HepG2 (cell line): ENCODE results near the gene PLEKHA3. TPM values are rescaled to one million over a fixed set of nuclear protein-coding genes. Genes with fewer than 3 reads are reported as not detected.

Source experiments
- ATAC-seq: fragments of 200-7000 bp; cut with Tn5 transposase; 3 replicates; pipeline ENCODE4 v1.9.1; 2020; ENCODE audit warnings: mild to moderate bottlenecking, moderate library complexity
- BruUV-seq: library from RNA; stranded (reverse); fragments of 400-500 nt; replicated peaks from 2 replicates; lab custom pipeline; 2021; lab: Mats Ljungman, UMichigan
- CTCF ChIA-PET: fragments of 300-600 bp; formaldehyde crosslinking; extraction: SDS; loops from one replicate; lab custom pipeline; 2021; ENCODE audit warnings: low total read pairs, inconsistent platforms, low intra/inter-chr PET ratio; lab: Yijun Ruan, JAX
- POLR2A ChIA-PET: fragments of 350-600 bp; sonication (Branson Sonifier 250); formaldehyde crosslinking; loops from one replicate; lab custom pipeline; 2020; ENCODE audit warnings: antibody characterized with exemption, inconsistent platforms; lab: Yijun Ruan, JAX
- DNase-seq: peaks from one replicate; pipeline ENCODE4 v3.0.0-alpha.2; 2015; ENCODE audit warnings: low spot score
- FAIRE-seq: peaks from 3 replicates; lab custom pipeline; 2011; peaks lifted over from hg19 to GRCh38; lab: Jason Lieb, UNC
- H2AFZ ChIP-seq: one replicate; pipeline ENCODE4 v1.6.1; 2011; ENCODE audit warnings: low read length, inconsistent platforms
- H3K27ac ChIP-seq: fragments of 300-600 bp; 3 replicates; pipeline ENCODE4 v1.8.0; 2011; ENCODE audit warnings: mixed run types, mild to moderate bottlenecking, mixed read lengths, low read length, inconsistent platforms; ENCODE audit not compliant: insufficient read depth; ENCODE audit errors: extremely low read length
- H3K27me3 ChIP-seq, 2 experiments: fragments of 200-600 bp in 1 of 2; 2 replicates in 1 of 2; 3 replicates in 1 of 2; pipeline versions ENCODE4 v1.6.0 to v1.8.0; 2011; ENCODE audit warnings: low read length in 2 of 2, mild to moderate bottlenecking in 2 of 2, moderate library complexity in 2 of 2, inconsistent platforms in 1 of 2; ENCODE audit not compliant: insufficient read depth in 2 of 2, control insufficient read depth in 1 of 2
- H3K36me3 ChIP-seq, 2 experiments: fragments of 200-600 bp in 1 of 2; replicated peaks in 1 of 2; 2 replicates in 1 of 2; 3 replicates in 1 of 2; pipeline versions ENCODE4 v1.5.1 to v1.8.0; 2011; ENCODE audit warnings: low read length in 2 of 2, inconsistent platforms in 1 of 2; ENCODE audit not compliant: insufficient read depth in 2 of 2, control insufficient read depth in 1 of 2
- H3K4me1 ChIP-seq: 2 replicates; pipeline ENCODE4 v1.5.1; 2012; ENCODE audit warnings: low read length, inconsistent platforms; ENCODE audit not compliant: insufficient read depth
- H3K4me2 ChIP-seq: 2 replicates; pipeline ENCODE4 v1.6.0; 2011; ENCODE audit warnings: low read depth, low read length, inconsistent platforms
- H3K4me3 ChIP-seq, 3 experiments: fragments of 200-600 bp in 1 of 3; sonication (generic), shearing (Covaris generic) in 1 of 3; replicated peaks in 1 of 3; 2 replicates each; pipeline ENCODE4 v1.5.1; 2011 to 2016; ENCODE audit warnings: low read length in 3 of 3, inconsistent platforms in 2 of 3, low read depth in 2 of 3, mild to moderate bottlenecking in 2 of 3, control low read depth in 1 of 3, mixed read lengths in 1 of 3; ENCODE audit not compliant: insufficient read depth in 1 of 3
- H3K79me2 ChIP-seq: one replicate; pipeline ENCODE4 v1.6.1; 2011; ENCODE audit warnings: low read length, inconsistent platforms; ENCODE audit not compliant: insufficient read depth
- H3K9ac ChIP-seq: 2 replicates; pipeline ENCODE4 v1.6.0; 2011; ENCODE audit warnings: mild to moderate bottlenecking, low read depth, low read length, inconsistent platforms; ENCODE audit not compliant: insufficient read depth
- H3K9me3 ChIP-seq: 2 replicates; pipeline ENCODE4 v1.5.1; 2012; ENCODE audit warnings: mild to moderate bottlenecking, low read length
- H4K20me1 ChIP-seq: 2 replicates; pipeline ENCODE4 v1.6.0; 2011; ENCODE audit warnings: inconsistent platforms, mild to moderate bottlenecking, low read length, moderate library complexity; ENCODE audit not compliant: insufficient read depth
- ASH2L ChIP-seq: fragments of 300-600, 200-600 bp; sonication (generic); IDR thresholded peaks from 2 replicates; pipeline ENCODE4 v1.7.0; 2017; ENCODE audit warnings: low read depth, mild to moderate bottlenecking, moderate library complexity, mixed read lengths, low read length; ENCODE audit not compliant: insufficient read length
- CENPBD1 ChIP-seq: sonication (generic); formaldehyde crosslinking; IDR thresholded peaks from 2 replicates; pipeline ENCODE4 v1.8.0; 2022; ENCODE audit warnings: missing genetic modification reagents, low read depth, mild to moderate bottlenecking, borderline replicate concordance
- HES4 ChIP-seq: sonication (generic); formaldehyde crosslinking; IDR thresholded peaks from 2 replicates; pipeline ENCODE4 v1.9.0; 2021; ENCODE audit warnings: mild to moderate bottlenecking, missing genetic modification reagents, borderline replicate concordance
- HMGXB3 ChIP-seq: sonication (generic); formaldehyde crosslinking; IDR thresholded peaks from 2 replicates; pipeline ENCODE4 v1.4.0; 2020; ENCODE audit warnings: missing genetic modification reagents, borderline replicate concordance
- HOXA3 ChIP-seq: sonication (generic); formaldehyde crosslinking; IDR thresholded peaks from 2 replicates; pipeline ENCODE4 v1.5.0; 2020; ENCODE audit warnings: missing genetic modification reagents
- JDP2 ChIP-seq: sonication (generic); formaldehyde crosslinking; IDR thresholded peaks from 2 replicates; pipeline ENCODE4 v1.8.1; 2022; ENCODE audit warnings: missing genetic modification reagents, borderline replicate concordance
- KAT2B ChIP-seq: fragments of 150-350 bp; IDR thresholded peaks from 2 replicates; pipeline ENCODE4 v1.6.1; 2014; ENCODE audit warnings: low read depth, low read length, borderline replicate concordance
- MAF1 ChIP-seq: sonication (generic); formaldehyde crosslinking; IDR thresholded peaks from 2 replicates; pipeline ENCODE4 v1.5.0; 2020; ENCODE audit warnings: missing genetic modification reagents, borderline replicate concordance
- MATR3 ChIP-seq: sonication (generic); formaldehyde crosslinking; IDR thresholded peaks from 2 replicates; pipeline ENCODE4 v1.4.0; 2020; ENCODE audit warnings: missing genetic modification reagents
- SIN3A ChIP-seq: IDR thresholded peaks from 2 replicates; pipeline ENCODE4 v1.6.1; 2011; ENCODE audit warnings: low read depth, mild to moderate bottlenecking, control low read depth, low read length, borderline replicate concordance
- SMARCE1 ChIP-seq: fragments of 450-650 bp; IDR thresholded peaks from 2 replicates; pipeline ENCODE4 v1.6.1; 2017; ENCODE audit warnings: borderline replicate concordance
- SRSF4 ChIP-seq: fragments of 200-400 bp; formaldehyde crosslinking; IDR thresholded peaks from one replicate; pipeline ENCODE4 v1.6.1; 2018; ENCODE audit warnings: mild to moderate bottlenecking, low read depth, low read length, moderate library complexity; ENCODE audit not compliant: poor library complexity, severe bottlenecking
- TERF1 ChIP-seq: sonication (generic); formaldehyde crosslinking; IDR thresholded peaks from 2 replicates; pipeline ENCODE4 v1.8.0; 2022; ENCODE audit warnings: mild to moderate bottlenecking, missing genetic modification reagents, moderate library complexity
- THAP8 ChIP-seq: sonication (generic); formaldehyde crosslinking; IDR thresholded peaks from 2 replicates; pipeline ENCODE4 v1.5.1; 2020; ENCODE audit warnings: missing genetic modification reagents, mild to moderate bottlenecking, borderline replicate concordance
- ZBTB21 ChIP-seq: sonication (generic); formaldehyde crosslinking; IDR thresholded peaks from 2 replicates; pipeline ENCODE4 v1.4.0; 2020; ENCODE audit warnings: missing genetic modification reagents
- ZKSCAN5 ChIP-seq: sonication (generic); formaldehyde crosslinking; IDR thresholded peaks from 2 replicates; pipeline ENCODE4 v1.5.1; 2020; ENCODE audit warnings: mild to moderate bottlenecking, missing genetic modification reagents
- ZNF160 ChIP-seq: sonication (generic); formaldehyde crosslinking; IDR thresholded peaks from 2 replicates; pipeline ENCODE4 v1.8.0; 2022; ENCODE audit warnings: mild to moderate bottlenecking, inconsistent platforms, missing genetic modification reagents
- ZNF772 ChIP-seq: sonication (generic); formaldehyde crosslinking; IDR thresholded peaks from 2 replicates; pipeline ENCODE4 v1.5.0; 2020; ENCODE audit warnings: mild to moderate bottlenecking, missing genetic modification reagents
- WGBS: methylation state at CpG from one replicate; pipeline ENCODE4 v1.1.6; 2017; ENCODE audit warnings: low lambda C conversion rate; 5-methylcytosine and 5-hydroxymethylcytosine counted together
- in situ Hi-C: cut with HindIII; loops from 2 replicates; pipeline ENCODE4 v1.10.0; 2017; ENCODE audit warnings: low pct_unique_long_range_greater_than_20kb; ENCODE audit not compliant: extremely low pct_ligation_motif_present
- intact Hi-C: fragments of 100-400 bp; cut with micrococcal nuclease; formaldehyde crosslinking; loops from one replicate; pipeline ENCODE4 v1.10.0; 2022; ENCODE audit not compliant: unreplicated experiment
- polyA plus RNA-seq, 8 experiments: library from polyadenylated mRNA; depleted of rRNA in 3 of 8; stranded (reverse) in 7 of 8; unstranded in 1 of 8; fragments of >200 nt; fragmentation: Illumina TruSeq in 4 of 8; extraction: Trizol in 4 of 8; gene quantifications; 2 replicates each; pipeline versions ENCODE4 v1.2.1 to v1.2.3, GENCODE V29; 2011 to 2016; ENCODE audit warnings: low read depth in 4 of 8, missing spikeins in 1 of 8, mixed read lengths in 1 of 8; ENCODE audit not compliant: insufficient read depth in 1 of 8
- total RNA-seq, 5 experiments: library from RNA; depleted of rRNA; stranded (reverse); fragments of >200 nt; fragmentation: Illumina TruSeq; extraction: Trizol; gene quantifications; 2 replicates each; pipeline ENCODE4 v1.2.3, GENCODE V29; 2016; ENCODE audit warnings: low read depth in 1 of 5

The PLEKHA3 gene
- total and polyA plus RNA-seq, 2 of the 13 experiments (the other 11 are each of a cell fraction or from before 2014, with no cell fraction given) = 11.7 to 23.1 TPM

GRCh38 chr2:178498137-178498536, 17.9 kb downstream of the PLEKHA3 start (continued):
- no peak for TF ChIP-seq TERF1
- TF ChIP-seq ZNF772 (CRISPR knock-in tag) = no peak
- no peak for TF ChIP-seq JDP2
- no peak for TF ChIP-seq HMGXB3 (CRISPR knock-in tag)
- TF ChIP-seq MATR3 (CRISPR knock-in tag) = no peak
- no peak for TF ChIP-seq SMARCE1
- no peak for TF ChIP-seq KAT2B
- no peak for TF ChIP-seq ZNF160 (CRISPR knock-in tag)

GRCh38 chr2:178499640-178500039, 19.4 kb downstream of the PLEKHA3 start:
- ATAC-seq = no peak
- POLR2A ChIA-PET = no interaction called here
- TF ChIP-seq SIN3A (no peak), MAF1 (no peak), SRSF4 (no peak), THAP8 (no peak), HOXA3 (CRISPR knock-in tag) (no peak), HES4 (no peak), CENPBD1 (no peak), ZBTB21 (CRISPR knock-in tag) (no peak), ASH2L (no peak), ZKSCAN5 (no peak)

More at GRCh38 chr2:178499640-178500039, 19.4 kb downstream of the PLEKHA3 start:
- WGBS = 98% methylated on average over 3 of the region's 3 CpGs
- Histone ChIP-seq H3K9me3 (no peaks in the 10 kb centered on the region), H3K4me3 (no peak overlapping the region), H3K4me1 (no peaks in the 10 kb centered on the region), H3K27ac (no peak overlapping the region), H3K9ac (no peak overlapping the region), H2AFZ (no peak overlapping the region), H3K79me2 (no peaks in the 10 kb centered on the region), H3K27me3 (no peaks in the 10 kb centered on the region), H3K4me2 (no peak overlapping the region), H4K20me1 (no peaks in the 10 kb centered on the region), H3K36me3 (peaks cover 18 to 74% of the 10 kb centered on the region in 2 experiments)
- intact Hi-C loops = no loop called here
- FAIRE-seq (no peak), DNase-seq (no peak)
- CTCF ChIA-PET = no interaction called here
- in situ Hi-C loops = no loop called here
- no TSS peak for BruUV-seq
